ENCODE results near the gene ARMH3.

Gene ARMH3, protein sequence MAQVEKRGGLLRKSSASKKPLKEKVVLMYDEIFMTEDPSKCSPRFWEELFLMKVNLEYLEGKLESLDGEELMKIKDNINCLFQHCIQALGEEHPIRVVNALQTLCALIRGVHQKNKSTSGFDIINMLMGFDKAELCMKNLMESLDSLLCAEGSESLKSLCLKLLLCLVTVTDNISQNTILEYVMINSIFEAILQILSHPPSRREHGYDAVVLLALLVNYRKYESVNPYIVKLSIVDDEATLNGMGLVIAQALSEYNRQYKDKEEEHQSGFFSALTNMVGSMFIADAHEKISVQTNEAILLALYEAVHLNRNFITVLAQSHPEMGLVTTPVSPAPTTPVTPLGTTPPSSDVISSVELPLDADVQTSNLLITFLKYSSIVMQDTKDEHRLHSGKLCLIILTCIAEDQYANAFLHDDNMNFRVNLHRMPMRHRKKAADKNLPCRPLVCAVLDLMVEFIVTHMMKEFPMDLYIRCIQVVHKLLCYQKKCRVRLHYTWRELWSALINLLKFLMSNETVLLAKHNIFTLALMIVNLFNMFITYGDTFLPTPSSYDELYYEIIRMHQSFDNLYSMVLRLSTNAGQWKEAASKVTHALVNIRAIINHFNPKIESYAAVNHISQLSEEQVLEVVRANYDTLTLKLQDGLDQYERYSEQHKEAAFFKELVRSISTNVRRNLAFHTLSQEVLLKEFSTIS

GRCh38 chr10:102055647-102056419 is at the start of gene ARMH3:
ARMH3 (minus strand) TSS chr10:102056173; CDS start chr10:102040114, 16,059 bp downstream.
- DNase-seq: peak; percentile 98

- DNase-seq: no peak
Observed at GRCh38 chr10:102102421-102102820, 46.4 kb upstream of the ARMH3 start.

DNA sequence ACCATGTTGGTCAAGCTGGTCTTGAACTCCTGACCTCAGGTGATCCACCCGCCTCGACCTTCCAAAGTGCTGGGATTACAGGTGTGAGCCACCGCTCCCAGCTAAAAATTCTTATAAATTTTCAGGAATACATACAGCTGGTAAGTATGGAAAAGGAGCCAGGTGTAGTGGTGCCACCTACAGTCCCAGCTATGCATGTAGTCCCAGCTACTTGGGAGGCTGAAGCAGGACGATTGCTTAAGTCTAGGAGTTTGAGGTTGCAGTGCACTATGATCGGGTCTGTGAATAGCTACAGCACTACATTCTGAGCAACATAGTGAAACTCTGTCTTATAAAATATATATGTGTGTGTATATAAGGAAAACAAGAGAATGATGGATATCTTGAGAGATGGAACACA is 45.2 kb upstream of the ARMH3 start:
- no peak for DNase-seq

- DNase-seq: no peak
Observed at GRCh38 chr10:102096449-102096848, 40.5 kb upstream of the ARMH3 start.

DNA sequence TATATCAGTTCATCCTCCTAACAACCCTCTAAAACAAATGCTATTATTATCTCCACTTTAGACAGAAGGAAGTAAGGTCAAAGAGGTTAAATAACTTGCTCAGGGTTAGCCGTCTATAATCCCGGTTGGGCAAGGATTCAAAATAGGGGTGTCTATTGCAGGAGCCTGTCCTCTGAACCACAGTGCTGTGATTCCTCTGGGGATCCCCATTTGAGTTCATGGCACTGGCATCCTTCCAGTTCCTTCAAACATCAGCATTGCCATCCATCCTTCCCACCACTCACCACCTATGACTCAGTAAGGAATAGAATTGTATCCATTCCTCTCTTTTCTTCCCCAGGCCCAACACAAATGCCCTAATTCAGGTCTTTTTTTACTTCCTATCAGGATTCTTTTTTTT is 34.8 kb upstream of the ARMH3 start:
- no peak for DNase-seq

DNA sequence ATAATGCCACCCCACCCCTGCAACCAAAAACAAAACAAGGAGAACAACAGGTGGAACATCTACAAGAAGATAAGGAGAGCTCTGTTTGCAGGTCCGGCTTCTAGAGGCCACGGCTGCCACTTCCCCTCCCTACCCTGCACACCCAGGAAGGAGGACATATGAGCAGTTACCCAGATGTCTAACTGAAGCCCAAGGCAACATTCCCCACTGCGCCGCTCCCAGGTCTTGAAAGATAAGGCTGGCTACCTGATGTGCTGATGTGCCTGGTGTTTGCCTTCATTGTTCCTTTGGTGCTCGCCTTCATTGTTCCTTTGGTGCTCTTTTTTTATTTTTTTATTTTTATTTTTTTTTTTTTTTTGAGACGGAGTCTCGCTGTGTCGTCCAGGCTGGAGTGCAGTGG is 30.2 kb upstream of the ARMH3 start:
- no peak for DNase-seq

- DNase-seq: peak; percentile 69
Observed at GRCh38 chr10:102085336-102085735, 29.4 kb upstream of the ARMH3 start.

DNA sequence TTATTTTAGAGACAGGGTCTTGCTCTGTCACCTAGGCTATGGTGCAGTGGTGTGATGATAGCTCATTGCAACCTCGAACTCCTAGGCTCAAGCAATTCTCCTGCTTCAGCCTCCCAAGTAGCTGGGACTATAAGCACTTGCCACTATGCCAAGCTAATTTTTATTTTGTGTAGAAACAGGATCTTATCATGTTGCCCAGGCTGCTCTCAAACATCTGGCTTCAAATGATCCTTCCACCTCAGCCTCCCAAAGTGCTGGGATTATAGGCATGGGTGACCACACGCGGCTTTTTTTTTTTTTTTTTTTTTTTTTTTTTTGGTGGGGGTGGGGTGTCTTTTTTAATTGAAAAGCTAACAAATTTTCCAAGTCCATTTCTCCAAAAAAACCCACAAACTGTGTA is 27.6 kb upstream of the ARMH3 start:
- no peak for DNase-seq

DNA sequence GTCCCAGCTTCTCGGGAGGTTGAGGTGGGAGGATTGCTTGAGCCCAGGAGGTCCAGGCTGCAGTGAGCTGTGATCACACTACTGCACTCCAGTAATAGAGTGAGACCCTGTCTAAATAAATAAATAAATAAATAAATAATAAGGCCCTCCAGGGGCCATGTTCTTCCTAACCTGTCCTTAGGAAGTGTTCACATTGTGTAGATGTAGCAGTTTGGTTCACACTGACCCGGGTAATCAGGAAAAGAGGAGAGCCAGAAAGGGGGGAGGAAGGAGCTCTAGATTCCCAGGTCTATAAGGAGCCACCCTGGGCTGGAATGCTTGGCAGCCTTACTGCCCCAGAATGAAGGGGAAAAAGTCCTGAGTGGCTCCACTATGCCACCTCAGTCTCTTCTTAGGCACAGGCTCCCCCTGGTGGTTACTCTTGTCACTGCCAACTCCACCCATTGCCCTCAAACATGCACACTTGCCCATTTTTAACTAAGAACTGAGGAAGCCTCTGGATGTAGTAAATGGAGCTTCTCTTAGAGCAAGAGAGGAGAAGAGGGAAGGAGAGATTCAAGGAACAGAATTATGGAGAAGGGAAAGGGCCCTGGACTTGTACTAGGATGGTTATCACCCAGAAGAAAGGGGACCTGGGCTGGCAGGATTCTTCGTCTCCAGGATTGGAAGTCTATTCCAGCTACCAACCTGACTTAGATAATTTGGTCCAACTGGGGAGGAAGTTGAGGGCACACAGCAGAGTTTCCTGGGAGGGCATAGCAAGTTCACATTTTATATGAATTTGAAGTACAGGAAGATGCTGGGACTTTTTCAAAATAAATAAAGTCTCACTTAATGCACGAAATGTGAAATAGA is 16.9 kb upstream of the ARMH3 start:
- peak; percentile 91 for DNase-seq

DNA sequence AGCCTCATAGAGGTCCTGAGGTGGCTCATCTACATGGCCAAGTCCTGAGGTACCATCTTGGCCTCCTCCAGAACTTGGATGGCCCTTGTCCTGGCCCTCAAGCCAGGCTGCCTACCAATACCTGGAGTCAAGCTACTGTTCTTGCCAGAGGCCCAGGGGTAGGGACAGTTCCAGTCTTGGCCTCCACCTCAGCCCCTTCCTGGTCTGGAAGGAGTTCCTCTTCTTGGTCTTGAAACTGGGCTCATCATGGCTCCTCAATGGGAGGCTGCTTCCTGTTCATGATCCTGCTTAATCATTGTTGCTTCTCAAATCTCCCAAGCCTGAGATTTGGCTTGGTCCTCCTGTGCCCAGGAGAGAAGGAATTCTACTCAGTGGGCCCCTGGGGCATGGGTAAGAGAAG is 13.1 kb upstream of the ARMH3 start:
- peak; percentile 58 for DNase-seq

- no peak for DNase-seq
Observed at GRCh38 chr10:102068216-102068615, 12.2 kb upstream of the ARMH3 start.

DNA sequence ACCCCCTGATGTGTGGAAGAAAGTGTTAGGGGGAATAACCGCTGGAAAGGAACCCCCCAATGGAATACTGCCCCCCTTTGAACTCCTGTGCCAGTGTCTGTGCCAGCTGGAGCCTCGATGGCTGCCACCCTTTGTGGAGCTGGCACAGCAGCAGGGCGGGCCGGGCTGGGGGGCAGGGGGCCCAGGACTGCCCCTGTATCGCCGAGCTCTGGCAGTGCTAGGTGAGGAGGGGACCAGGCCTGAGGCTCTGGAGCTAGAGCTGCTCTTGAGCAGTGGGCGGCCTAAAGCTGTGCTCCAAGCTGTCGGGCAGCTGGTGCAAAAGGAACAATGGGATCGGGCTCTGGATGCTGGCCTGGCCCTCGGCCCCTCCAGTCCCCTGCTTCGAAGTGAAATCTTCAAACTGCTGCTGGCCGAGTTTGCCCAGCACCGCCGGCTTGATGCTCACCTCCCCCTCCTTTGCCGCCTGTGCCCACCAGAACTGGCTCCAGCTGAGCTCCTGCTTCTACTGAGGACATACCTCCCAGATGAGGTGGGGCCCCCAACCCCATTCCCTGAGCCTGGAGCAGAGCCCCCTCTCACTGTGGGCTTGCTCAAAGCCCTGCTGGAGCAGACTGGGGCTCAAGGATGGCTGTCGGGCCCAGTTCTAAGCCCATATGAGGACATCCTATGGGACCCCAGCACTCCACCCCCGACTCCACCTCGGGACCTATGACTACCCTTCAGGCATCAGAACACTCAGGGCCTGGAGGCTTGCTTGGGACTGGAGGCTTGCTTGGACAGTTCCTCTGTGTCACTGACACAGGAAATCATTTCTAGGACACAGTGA is 11.3 kb upstream of the ARMH3 start:
- no peak for DNase-seq

- no peak for DNase-seq
Observed at GRCh38 chr10:102066399-102067088, 10.6 kb upstream of the ARMH3 start.

DNA sequence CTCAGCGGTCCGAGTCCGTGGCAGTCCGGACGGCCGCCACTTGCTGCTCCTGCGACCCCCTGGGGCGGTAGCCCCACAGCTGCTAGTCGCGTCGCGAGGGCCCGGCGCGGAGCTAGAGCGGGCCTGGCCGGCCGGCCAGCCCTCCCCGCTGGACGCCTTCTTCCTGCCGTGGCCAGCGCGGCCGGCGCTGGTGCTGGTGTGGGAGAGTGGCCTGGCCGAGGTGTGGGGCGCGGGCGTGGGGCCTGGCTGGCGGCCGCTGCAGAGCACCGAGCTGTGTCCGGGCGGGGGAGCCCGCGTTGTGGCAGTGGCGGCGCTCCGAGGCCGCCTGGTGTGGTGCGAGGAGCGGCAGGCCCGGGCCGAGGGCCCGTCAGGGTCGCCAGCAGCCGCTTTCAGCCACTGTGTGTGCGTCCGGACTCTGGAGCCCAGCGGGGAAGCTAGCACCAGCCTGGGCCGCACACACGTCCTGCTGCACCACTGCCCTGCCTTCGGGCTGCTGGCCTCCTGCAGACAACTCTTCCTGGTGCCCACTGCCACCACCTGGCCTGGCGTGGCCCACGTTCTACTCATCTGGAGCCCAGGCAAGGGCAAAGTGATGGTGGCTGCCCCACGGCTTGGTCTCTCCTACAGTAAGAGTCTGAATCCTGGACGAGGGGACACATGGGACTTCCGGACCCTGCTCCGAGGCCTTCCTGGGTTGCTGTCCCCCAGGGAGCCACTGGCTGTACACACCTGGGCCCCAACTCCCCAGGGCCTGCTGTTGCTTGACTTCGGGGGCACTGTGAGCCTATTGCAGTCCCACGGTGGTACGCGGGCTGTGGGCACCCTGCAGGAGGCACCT is 9.8 kb upstream of the ARMH3 start:
- DNase-seq: peak; percentile 34

DNA sequence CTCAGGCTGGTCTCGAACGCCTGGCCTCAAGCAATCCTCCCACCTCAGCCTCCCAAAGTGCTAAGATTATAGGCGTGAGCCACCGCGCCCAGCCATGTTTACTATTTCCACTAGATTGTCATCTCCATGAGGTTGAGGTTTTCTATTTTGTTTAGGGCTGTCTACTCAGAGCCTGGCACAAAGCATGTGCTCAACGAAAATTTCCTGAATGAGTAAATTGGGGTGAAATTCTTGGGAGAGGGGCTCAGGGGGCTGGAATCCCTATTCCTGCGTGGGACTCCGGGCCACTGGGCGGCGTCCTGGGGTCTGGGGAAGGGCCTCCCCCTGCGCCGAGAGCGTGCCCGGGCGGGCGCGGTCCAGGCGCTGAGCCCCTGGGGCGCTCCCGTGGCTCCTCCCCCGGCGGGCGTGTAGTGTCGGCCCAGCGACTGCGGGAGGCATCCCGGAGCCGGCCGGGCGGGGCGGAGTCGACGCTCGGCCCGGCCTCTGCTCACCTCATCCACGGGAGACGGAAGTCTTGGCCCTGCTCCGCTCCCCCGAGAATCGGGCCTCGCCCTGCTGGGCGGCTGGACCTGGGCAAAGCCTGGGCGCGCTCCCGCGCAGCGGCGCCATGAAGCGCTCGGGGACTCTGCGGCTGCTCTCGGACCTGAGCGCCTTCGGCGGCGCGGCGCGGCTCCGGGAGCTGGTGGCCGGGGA is 9.0 kb upstream of the ARMH3 start, which contains the start of gene HPS6:
Gene HPS6 (plus strand): TSS at position 482 of the 693 bp plus-strand sequence. CDS start 126 bp downstream, at position 608.
- peak; percentile 97 for DNase-seq

DNA sequence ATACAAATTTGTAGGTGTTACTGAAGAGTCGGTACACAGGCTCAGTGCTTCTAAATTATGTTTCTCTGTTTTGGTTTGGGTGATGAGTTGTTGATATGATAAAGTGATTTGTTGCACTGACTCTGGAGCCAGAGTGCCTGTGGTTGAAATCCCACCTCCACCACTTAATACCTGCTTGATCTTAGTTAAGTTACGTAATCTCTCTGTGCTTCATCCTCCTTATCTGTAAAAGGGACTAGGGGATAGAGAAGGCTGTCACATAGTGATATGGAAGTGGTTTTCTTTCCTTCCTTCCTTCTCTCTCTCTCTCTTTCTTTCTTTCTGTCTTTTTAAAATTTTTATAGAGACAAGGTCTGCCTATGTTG is 8.5 kb upstream of the ARMH3 start:
- no peak for DNase-seq

DNA sequence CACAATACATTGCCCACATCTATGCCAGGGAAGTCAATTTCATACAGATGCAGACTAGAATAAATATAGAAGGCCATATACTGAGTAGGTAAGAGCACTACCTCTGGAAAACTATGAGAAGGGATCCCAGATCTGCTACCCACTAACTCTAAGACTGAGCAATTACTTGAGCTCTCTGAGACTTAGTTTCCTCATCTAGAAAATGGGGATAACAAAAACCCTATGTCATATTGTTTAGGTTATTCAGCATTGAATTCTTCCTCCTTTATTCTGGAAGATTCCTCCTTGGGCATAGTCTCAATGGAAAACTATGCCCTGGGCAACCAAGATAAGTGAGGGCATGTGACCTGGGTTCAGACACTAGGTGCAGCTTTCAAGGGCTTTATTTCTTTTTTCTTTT is 4.0 kb upstream of the ARMH3 start:
- no peak for DNase-seq

DNA sequence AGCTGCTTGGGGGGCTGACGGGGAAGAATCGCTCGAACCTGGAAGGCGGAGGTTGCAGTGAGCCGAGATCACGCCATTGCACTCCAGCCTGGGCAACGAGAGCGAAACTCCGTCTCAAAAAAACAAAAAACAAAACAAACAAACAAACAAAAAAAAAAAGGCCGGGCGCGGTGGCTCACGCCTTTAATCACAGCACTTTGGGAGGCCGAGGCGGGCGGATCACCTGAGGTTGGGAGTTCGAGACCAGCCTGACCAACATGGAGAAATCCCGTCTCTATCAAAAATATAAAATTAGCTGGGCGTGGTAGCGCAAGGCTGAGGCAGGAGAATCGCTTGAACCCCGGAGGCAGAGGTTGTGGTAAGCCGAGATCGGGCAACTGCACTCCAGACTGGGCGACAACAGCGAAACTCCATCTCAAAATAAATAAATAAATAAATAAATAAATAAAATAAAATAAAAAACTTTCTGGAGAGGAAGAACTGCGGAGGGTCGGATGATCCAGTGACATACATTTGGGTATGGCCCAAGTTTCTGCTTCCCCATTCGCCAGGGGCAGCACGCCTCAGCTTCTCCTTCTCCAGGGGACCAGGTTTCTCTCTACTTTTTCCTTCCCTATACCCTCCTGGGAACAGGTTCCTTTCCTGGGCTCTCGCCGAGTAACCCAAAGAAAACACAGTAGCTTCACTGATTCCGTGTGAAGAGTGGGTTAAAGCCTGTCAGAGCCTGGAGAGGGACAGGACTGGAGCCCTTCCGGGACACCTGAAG is 909 bp downstream of the ARMH3 start:
- peak; percentile 71 for DNase-seq

DNA sequence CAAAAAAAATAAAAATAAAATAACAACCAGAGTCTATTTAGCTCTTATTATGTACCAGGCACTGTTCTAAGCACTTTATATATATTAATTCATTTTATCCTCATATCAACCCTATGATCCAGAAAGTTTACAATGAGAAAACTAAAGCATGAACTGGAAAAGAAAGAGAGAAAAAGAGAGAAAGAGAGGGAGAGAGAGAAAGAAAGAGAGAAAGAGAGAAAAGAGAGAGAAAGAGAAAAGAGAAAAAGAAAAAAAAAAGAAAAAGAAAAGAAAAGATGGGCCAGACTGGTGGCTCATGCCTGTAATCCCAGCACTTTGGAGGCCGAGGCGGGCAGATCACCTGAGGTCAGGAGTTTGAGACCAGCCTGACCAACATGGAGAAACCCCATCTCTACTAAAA is 9.9 kb downstream of the ARMH3 start:
- DNase-seq: no peak
